Islet of Langerhans (tissue), 1 donor: ENCODE measurements around the gene SLC31A2.
"Not testable (repeated sequence)": the region's sequence is repeated elsewhere in the genome, so short reads cannot be mapped to it uniquely, and the experiment has no call there.

ENCODE experiments used
- FAIRE-seq: peaks from one replicate; lab custom pipeline; 2011; peaks lifted over from hg19 to GRCh38; lab: Jason Lieb, UNC

The SLC31A2 gene

GRCh38 chr9:113150670-113151611 is at the start of gene SLC31A2:
TSS of gene SLC31A2 (plus strand) at chr9:113151007. CDS start at chr9:113151075, 68 bp downstream.
- FAIRE-seq = no peak

- FAIRE-seq = not testable (repeated sequence)
These were observed 45.5 kb upstream of the SLC31A2 start for GRCh38 chr9:113105345-113105744.

- FAIRE-seq = not testable (repeated sequence)
These were observed 39.5 kb upstream of the SLC31A2 start for GRCh38 chr9:113111065-113111951.

GRCh38 chr9:113112706-113113510 is 37.9 kb upstream of the SLC31A2 start:
- FAIRE-seq = not testable (repeated sequence)

- FAIRE-seq = not testable (repeated sequence)
These were observed 32.0 kb upstream of the SLC31A2 start for GRCh38 chr9:113118829-113119228.

DNA sequence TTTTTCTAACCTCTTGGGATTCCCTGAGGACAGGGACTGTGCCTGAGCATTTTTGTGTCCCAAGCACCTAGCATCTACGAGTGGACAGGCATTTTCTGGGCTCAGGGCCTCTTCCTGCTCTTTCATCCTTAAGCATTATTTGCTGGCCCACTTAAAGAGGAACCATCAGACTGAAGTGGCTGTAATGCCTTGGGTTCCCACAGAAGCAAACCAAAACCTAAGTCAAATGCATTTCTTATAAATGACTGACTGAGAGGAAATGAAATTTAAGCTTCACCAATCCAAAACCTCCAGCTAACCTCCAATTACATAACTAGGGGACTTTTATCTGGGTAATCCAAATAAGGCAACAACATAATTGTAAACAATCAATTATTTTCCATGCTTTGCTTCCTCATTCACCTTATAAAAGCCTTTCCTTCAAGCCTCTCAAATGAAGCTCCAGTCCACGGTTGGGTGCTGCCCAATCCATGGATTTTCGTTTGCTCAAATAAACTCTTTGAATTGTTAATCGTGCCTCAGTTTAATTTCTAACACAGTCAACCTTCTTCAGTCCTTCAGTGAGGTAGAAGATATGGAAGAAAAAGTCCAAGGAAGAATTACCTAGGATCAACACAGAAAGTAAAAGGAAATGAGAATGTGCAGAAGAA is 25.3 kb upstream of the SLC31A2 start:
- no peak for FAIRE-seq

DNA sequence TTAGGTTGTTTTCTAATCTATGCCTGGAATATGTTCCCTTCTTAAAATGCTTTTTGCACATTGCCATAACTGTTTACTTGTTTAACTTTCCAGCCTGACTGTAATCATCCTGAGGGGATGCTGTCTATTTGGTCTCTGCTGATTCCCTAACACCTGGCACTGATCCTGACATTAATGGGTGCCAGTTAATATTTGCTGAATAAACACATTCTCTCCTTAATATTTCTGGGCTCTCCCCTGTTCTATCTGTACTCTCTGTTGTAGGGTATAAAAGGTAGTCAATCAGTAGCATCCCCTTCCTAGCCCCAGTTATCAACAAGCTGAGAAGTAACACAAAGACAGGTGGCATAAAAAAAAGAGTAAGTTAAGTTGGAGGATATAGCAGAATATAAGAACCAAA is 21.3 kb upstream of the SLC31A2 start:
- no peak for FAIRE-seq

DNA sequence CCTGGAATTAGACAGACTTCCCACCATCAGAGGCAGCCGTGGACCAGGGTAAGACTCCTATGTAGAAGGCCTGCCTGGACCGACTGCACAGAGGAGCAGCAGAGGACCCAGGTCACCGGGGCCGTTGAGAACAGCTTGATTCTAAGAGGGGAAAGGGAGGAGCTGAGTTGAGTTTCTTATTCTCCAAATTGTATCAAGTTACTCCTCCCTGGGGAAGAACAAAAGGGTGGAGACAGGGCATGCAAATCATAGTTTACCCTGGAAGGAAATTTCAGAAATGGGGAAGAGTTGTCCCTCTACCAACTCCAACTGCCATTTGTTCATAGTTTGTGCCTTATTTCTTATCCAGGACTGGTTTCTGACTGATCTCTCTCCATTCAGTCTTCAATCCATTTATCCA is 20.9 kb upstream of the SLC31A2 start:
- FAIRE-seq = no peak

- FAIRE-seq = no peak
These were observed 19.1 kb upstream of the SLC31A2 start for GRCh38 chr9:113131689-113132151.

DNA sequence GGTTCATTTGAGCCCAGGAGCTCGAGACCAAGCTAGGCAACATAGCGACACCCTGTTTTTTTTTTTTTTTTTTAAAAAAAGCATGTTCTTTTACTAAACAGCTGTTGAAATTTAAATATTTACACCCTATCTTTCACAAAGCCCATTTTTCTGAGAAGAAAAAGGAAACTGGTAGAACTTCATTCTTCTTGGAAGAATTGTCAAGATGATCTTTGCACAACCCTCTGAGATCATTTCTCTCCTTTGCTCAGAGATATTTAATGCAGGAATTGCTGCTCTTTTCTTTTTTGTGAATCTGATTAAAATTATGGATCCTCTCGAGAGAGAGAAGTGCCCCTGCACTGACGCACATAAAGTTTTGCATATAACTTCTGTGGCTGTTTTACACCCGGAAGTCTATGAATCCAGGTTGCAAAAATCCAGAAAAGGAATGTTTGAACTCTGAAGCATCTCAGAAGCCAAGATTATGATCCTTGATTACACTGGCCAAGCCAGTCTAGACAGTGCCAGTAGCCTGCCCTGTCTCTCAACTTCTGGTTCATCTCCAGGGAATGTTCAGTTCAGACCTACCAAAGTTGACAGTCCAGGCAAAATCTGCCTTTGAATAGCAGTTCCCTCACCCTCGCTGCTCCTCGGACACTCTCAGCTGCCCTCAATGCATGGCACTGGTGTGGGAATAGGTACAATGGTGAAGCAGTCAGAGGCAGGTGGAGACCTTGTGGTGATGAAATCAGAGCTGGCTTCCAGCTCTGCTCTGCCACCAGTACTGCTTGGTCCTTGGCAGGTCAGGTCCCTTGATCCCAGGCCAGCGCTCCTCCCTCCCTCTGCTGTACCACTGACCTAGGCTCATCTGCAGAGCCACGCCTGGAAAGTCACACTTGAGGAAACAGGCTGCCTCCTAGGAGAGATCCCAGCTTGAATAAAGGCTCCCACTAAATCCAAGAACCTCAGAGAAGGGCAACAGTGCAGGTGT is 13.3 kb upstream of the SLC31A2 start:
- FAIRE-seq = no peak

- FAIRE-seq = no peak
These were observed 12.0 kb upstream of the SLC31A2 start for GRCh38 chr9:113138760-113139159.

DNA sequence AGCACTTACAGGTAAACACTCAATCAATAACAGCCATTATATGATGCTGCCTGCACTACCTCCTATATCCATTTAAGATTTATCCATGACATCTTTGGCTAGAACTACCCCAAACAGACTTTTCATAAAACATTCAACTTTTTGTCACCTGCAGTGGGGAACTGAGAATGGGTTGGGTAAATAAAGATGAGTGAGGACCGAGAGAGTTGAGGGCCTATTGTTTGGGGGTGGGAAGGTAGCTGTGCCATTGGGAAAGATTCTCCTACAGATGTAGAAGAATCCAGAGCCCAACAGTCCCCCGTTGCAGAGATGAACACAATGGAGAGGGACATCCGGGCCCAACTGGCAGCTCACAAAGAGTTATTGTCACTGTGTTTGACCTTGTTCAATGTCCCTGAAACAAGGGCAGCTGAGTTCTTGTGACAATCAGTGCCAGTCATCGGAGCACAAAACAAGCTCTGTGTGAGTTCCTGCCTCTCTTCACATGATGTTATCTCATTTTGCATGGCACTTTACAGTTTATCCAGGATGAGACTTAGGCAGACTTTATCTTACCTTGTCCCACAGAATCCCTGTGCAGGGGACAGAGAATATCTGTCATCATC is 11.5 kb upstream of the SLC31A2 start:
- FAIRE-seq = no peak

GRCh38 chr9:113139953-113140352 is 10.9 kb upstream of the SLC31A2 start:
- no peak for FAIRE-seq

GRCh38 chr9:113140896-113141295 is 9.9 kb upstream of the SLC31A2 start:
- not testable (repeated sequence) for FAIRE-seq

GRCh38 chr9:113143432-113144227 is 7.2 kb upstream of the SLC31A2 start:
- no peak for FAIRE-seq

DNA sequence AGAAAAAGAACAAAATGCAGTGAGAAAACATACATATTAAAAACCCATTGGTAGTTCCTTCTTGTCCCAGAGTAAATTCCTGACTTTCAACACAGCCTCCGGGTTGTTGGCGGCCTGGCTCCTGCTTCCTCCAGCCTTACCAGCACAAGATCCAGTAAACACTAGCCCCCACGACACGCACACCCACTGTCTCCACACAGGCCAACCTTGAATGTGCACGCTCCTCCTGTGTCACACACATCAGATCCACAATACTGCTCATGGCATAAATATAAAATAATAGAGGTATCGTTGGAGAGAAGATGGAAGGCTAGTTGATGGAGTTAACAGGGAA is 2.5 kb upstream of the SLC31A2 start:
- no peak for FAIRE-seq

GRCh38 chr9:113148781-113149510 is 1.9 kb upstream of the SLC31A2 start:
- FAIRE-seq = no peak

- FAIRE-seq = not testable (repeated sequence)
These were observed 1.2 kb upstream of the SLC31A2 start for GRCh38 chr9:113149561-113149960.
